HG03439 (cell line): Measurements from ENCODE around the gene NDUFS6.

Source experiments
- ATAC-seq: cut with Tn5 transposase; IDR thresholded peaks from one replicate; pipeline ENCODE4 v1.9.1; 2021; ENCODE audit warnings: mild to moderate bottlenecking, moderate library complexity; ENCODE audit not compliant: unreplicated experiment

NDUFS6 gene

DNA sequence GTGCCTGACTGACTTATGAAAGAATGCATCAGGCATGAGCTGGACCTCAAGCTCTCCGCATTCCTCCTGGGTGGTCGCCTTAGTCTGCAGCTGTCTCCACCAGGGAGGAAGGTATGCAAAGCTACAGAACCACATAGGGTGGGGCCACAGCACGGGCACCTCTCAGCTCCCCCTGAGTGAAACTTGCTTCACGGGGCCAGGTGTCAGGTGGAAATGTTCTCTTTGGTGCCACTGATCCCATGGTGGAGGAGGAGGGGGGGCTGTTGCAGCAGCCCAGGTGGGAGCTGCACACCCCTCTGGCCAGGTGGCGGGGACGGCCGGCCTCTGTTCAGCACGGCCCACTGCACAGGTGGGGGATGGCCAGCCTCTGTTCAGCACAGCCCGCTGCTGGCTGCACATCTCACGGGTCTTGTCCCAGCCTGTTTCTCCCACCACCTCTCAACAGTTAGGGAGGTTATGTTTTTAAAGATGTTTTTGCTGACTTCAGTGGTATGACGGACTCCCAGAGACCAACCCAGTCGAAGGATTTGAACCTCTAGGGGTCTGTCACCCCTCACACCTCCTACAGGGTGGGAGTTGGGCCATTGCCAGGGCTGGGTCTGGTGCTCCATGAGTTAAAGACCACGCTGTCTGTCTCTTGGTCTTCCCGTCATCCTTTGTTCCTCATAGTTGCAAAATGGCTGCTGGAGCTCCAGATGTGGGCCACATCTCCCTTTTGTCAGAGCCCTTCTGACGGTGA, 35.9 kb upstream of the NDUFS6 start:
- ATAC-seq: no peak

DNA sequence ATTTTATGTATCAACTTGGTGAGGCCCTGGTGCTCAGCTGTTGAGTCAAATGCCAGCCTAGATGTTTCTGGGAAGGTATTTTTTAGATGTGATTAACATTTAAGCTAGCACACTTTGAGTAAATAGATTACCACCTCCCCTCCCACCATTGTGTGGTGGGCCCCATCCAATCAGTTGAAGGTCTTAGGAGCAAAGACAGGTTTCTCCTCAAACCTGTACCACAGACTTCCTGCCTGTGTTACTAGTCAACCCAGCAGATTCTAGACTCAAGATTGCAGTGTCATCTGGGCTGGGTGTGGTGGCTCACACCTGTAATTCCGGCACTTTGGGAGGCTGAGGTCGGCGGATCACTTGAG, 35.3 kb upstream of the NDUFS6 start:
- no peak for ATAC-seq

DNA sequence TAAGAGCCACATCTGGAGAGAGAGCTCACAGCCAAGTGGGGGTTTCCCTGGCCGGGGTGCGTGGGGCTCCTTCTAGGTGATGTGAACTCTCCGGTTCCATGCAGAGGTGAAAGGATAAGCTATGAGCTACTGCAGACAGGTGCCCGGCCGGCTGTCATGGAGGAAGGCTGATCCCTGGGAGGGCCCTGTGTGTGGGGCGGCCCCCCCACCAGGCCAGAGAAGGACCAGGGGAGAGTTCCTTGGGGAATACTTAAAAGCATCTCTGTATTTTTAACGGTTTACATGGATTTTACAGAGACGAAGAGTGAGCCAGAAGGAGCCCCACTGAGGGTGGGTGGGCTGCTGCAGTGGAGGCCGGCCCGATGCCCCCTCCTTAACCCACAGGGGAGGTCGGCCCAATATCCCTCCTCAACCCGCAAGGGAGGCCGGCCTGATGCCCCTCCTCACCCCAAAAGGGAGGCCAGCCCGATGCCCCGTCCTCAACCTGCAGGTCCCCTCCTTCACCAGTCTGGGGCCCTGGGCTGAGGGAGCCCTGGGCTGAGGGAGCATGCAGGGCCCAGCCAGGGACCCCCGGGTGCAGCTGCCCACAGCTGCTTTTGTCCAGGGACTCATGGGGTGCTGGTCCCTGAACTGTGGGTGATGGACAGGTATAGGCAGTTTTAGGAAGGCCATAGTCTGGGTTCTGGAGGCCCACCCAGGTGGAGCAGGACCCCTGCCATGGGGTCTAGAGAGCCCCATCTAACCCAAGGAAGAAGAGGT, 33.5 kb upstream of the NDUFS6 start:
- ATAC-seq: no peak

DNA sequence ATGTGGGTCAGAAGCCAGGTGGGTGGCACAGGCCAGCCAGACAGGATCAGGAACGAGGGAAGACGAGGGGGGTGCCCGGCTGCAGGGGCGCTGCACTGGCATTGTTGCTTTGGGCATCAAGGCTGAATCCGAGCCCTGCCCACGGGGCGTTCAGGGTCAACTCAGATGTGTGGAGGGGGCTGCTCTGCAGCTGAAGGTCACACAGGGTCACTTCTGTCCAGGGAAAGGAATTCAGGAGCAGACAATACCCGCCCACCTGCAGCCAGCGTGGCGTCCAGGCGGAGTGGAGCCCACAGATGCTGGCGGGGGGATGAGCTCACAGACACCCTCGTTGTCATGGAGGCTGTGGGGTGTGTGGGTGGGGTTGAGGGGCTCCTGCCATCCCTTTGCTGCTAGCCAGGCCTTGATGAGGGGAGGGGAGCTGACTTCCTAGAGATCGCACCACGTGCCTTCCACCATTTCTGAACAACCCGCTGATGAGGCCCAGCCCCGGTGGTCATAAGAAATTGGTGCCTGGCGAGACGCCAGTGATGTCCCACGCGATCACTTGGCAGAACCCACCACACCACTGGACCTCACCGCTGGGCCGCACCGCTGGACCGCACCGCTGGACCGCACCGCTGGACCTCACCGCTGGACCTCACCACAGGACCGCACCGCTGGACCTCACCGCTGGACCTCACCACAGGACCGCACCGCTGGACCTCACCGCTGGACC, 32.8 kb upstream of the NDUFS6 start:
- ATAC-seq: no peak

- no peak for ATAC-seq
These were observed 32.1 kb upstream of the NDUFS6 start for GRCh38 chr5:1769017-1769640.

DNA sequence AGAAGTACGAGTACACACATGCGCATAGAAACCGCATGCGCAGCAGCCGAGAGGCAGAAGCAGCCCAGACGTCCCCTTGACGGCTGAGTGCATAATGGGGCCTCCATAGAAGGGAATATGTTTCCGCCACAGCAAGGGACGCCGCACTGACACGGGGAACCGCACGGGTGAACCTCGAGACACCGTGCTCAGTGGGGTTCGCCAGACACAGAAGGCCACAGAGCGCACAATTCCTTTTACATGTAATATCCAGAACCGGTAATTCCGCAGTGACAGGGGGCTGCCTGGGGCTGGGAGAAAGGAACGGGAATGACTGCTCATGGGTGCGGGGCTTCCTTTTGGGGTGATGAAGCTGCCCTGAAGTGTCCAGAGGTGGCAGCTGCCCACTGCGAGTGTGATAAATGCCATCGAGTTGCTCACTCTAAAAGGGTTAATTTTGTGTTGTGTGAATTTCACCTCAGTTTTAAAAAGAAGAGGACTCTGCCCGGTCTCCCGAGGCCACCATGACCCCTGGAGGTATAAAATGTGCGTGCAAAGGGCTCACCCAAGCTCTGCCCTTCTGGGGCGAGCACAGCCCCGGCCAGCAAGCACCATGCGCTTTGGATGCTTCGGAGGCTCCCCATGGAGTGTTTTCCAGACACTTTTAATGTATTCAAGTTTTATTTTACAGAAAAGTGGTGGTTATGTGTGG, 31.3 kb upstream of the NDUFS6 start:
- ATAC-seq: no peak

- no peak for ATAC-seq
These were observed 30.8 kb upstream of the NDUFS6 start for GRCh38 chr5:1770443-1770802.

GRCh38 chr5:1771149-1772065, 29.8 kb upstream of the NDUFS6 start:
- no peak for ATAC-seq

DNA sequence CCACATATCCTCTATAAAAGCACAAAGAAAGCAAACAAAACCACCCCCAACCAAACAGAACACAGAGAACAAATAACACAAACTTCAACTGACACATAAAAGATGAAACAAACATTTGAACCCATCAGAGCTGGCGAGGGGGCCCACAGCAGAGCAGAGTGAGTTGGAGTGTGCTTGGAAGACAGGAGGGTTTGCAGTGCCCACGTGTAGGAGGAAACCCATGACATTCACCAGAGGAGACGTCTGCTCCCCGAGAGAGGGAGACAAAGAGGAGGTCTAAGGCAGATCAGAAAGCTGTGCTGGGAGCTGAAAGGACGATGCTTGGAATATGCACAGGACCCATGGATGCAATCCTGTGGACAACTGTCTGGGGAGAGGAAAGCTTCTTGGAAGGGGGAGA, 28.6 kb upstream of the NDUFS6 start:
- no peak for ATAC-seq

GRCh38 chr5:1776831-1777230, 24.4 kb upstream of the NDUFS6 start:
- ATAC-seq: no peak

- no peak for ATAC-seq
These were observed 23.7 kb upstream of the NDUFS6 start for GRCh38 chr5:1777281-1778137.

- ATAC-seq: no peak
These were observed 22.8 kb upstream of the NDUFS6 start for GRCh38 chr5:1778138-1779020.

- no peak for ATAC-seq
These were observed 22.1 kb upstream of the NDUFS6 start for GRCh38 chr5:1779021-1779680.

GRCh38 chr5:1779782-1780613, 21.2 kb upstream of the NDUFS6 start:
- ATAC-seq: no peak

GRCh38 chr5:1780614-1780930, 20.6 kb upstream of the NDUFS6 start:
- no peak for ATAC-seq

DNA sequence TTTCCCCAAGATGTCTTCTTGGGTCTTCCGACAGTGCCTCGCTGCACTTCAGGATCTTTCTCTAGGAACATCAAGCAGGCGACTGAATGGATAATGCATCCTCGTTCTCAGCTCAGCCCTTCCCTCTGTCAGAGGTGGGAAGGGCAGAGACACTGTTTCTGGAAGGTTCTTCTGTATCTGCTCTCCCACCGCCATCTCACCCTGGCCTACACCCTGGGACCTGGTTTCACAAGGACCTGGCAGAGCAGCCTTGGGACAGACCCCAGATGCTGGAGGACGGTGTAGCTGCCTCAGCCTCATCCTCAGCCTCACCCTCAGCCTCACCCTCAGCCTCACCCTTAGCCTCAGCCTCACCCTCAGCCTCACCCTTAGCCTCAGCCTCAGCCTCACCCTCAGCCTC, 20.1 kb upstream of the NDUFS6 start:
- ATAC-seq: no peak
